HuH-7 (cell line): ENCODE measurements around the gene CORO1C.
"Not testable (repeated sequence)": the region's sequence is repeated elsewhere in the genome, so short reads cannot be mapped to it uniquely, and the experiment has no call there.

Source experiments
- DNase-seq: peaks from one replicate; pipeline ENCODE4 v3.0.0; 2011; ENCODE audit warnings: low spot score

CORO1C gene

GRCh38 chr12:108633081-108633533 is 98.2 kb downstream of the CORO1C start:
- DNase-seq: no peak

DNA sequence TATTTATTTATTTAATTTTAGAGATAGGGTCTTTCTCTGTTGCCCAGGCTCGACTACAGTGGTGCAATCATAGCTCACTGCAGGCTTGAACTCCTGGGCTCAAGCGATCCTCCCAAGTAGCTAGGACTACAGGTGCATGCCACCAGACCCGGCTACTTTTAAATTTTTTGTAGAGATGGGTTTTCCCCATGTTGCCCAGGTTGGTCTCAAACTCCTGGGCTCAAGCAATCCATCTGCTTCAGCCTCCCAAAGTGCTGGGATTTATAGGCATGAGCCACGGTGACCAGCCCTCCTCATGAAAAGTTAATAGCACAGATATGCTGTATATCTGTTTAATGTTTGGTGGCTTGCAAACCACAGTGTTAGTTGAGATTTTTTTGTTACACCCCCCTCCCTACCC is 100.1 kb downstream of the CORO1C start:
- not testable (repeated sequence) for DNase-seq

- no peak for DNase-seq
Observed at GRCh38 chr12:108630481-108631207, 100.7 kb downstream of the CORO1C start.

DNA sequence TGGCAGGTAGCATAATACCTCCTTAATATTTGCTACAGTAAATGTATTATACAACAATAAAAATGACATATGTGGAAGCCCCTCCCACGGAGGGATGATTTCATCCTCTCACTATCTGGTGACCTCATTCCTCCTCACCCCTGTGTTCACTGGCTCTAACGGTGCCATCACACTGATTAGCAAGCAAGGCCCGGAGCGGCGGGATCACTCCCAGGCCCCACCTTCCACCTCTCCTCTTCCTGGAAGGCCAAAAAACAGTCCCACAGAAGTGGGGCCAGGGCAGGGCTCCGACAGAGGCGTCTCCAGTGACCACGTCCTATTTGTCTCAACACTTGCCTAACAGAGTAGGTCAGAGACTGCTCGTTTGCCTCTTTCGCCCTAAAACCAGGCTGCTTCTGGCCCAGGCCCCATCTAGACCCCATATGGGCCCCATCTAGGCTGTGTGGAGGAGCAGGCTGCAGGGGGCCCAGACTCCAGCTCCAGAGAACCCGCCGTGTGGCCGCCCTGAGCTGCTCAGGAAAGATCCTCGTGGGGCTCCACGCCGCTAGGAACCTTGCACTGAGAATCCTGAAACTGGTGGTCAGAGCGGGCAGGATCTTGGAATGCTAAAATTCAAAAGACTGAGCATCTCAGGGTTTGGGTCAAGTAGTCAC is 101.4 kb downstream of the CORO1C start:
- no peak for DNase-seq

- DNase-seq: no peak
Observed at GRCh38 chr12:108629151-108629550, 102.2 kb downstream of the CORO1C start.

DNA sequence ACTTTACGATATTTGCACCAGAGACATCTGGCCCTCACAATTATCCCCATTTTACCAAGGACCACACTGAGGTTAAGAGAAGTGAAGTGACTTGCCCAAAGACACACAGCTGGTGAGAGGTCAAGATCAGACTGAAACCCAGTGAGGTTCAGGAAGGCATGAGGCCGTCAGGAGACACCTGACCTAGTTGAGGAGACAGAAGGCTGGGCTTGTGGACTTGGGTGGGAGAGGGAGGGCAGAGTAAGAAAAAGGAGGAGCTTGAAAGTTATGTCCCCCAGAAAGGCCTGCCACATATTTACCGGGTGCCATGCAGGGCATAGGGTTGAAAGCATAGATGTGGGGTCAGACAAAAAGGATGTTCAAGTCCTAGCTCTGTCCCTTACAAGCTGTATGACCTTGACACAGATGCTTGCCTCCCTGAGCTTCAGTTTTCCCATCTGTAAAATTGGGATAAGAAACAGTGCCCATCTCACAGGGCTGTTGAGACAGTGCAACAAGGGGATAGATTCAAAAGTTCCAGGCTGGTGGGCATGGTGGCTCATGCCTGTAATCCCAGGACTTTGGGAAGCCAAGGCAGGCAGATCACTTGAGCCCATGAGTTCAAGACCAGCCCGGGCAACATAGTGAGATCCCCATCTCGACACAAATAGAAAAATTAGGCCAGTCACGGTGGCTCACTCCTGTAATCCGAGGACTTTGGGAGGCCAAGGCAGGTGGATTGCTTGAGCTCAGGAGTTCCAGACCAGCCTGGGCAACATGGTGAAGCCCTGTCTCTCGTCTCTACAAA is 104.0 kb downstream of the CORO1C start:
- no peak for DNase-seq

- DNase-seq: no peak
Observed at GRCh38 chr12:108625228-108625627, 106.1 kb downstream of the CORO1C start.

DNA sequence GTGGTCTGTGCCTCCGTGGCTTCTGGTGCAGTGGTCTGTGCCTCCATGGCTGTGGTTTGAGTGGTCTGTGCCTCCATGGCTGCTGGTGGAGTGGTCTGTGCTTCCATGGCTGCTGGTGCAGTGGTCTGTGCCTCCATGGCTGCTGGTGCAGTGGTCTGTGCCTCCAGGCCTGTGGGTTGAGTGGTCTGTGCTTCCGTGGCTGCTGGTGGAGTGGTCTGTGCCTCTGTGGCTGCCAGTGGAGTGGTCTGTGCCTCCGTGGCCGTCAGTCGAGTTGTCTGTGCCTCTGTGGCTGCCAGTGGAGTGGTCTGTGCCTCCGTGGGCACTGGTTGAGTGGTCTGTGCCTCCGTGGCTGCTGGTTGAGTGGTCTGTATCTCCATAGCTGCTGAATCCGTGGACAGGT is 107.7 kb downstream of the CORO1C start:
- DNase-seq: no peak

GRCh38 chr12:108622921-108623514 is 108.3 kb downstream of the CORO1C start:
- no peak for DNase-seq

DNA sequence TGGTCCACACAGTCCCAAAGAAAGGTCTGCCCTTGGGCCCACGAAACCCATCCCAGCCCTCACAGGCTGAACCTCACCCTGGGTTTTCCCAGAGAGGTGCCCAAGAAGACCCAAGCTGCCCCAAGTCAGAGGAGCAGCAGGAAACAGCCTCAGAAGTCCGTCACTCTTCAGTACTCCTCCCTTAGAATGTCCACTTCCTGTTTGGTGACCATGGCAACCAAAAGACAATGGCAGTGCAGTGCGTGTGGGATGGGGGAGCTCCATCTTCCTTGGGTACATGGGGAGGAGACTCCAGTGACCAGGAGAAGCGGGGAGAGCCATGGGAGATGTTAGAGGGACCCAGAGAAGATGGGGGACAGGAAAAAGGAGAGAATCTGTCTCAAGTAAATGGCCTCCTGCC is 108.9 kb downstream of the CORO1C start:
- DNase-seq: no peak

DNA sequence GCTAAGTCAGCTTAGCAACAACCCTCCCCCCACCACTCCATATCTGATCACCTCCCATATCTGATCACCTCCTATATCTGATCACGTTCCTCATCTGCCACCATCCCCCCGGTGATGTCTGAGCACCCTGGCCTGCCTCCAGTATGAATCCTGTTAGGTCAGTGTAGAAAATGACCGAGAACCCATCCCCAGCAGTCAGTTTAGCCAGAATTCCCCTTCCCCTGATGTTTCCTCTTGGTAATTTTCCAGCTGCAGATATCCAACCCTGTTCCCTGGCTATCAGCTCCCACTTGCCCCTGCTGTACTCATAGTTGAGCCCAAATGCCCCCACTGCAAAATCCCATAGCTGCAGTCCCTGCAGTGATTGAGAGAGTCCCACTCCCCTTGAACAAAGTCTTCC is 110.2 kb downstream of the CORO1C start:
- DNase-seq: no peak

DNA sequence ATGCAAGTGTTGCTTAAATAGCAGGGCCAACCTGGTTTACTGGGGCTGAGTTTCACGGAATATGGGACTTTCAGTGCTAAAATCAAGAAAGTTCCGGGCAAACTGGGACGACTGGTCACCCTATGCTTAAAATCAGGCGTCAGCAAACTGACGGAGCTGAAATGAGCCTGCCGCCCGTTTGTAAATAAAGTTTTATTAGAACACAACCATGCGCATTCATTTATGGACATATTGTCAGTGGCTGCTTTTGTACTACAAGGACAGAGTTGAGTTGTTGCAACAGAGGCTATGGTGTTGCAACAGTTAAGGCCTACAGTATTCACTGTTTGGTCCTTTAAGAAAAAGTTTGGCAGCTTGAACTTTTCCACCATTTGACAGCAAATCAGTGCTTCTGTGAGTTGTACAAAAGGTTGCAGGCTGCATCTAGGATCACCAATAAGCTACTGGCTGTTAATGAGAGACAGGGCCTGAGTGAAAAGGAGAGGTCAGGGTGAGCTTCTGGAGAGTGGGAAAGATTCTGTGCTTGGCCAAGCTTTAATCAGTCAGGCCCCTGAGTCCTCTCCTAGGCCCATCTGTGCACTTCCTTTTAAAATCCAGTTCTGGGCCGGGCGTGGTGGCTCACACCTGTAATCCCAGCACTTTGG is 111.0 kb downstream of the CORO1C start:
- DNase-seq: no peak

GRCh38 chr12:108619369-108620160 is 111.8 kb downstream of the CORO1C start:
- no peak for DNase-seq

DNA sequence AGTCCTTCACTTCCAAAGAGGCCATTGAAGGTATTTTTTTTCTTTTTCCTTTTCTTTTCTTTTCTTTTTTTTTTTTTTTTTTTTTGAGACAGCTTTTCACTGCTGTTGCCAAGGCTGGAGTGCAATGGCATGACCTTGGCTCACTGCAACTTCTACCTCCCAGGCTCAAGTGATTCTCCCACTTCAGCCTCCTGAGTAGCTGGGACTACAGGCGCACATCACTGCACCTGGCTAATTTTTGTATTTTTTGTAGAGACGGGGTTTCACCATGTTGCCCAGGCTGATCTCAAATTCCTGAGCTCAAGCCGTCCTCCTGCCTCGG is 112.4 kb downstream of the CORO1C start:
- not testable (repeated sequence) for DNase-seq

DNA sequence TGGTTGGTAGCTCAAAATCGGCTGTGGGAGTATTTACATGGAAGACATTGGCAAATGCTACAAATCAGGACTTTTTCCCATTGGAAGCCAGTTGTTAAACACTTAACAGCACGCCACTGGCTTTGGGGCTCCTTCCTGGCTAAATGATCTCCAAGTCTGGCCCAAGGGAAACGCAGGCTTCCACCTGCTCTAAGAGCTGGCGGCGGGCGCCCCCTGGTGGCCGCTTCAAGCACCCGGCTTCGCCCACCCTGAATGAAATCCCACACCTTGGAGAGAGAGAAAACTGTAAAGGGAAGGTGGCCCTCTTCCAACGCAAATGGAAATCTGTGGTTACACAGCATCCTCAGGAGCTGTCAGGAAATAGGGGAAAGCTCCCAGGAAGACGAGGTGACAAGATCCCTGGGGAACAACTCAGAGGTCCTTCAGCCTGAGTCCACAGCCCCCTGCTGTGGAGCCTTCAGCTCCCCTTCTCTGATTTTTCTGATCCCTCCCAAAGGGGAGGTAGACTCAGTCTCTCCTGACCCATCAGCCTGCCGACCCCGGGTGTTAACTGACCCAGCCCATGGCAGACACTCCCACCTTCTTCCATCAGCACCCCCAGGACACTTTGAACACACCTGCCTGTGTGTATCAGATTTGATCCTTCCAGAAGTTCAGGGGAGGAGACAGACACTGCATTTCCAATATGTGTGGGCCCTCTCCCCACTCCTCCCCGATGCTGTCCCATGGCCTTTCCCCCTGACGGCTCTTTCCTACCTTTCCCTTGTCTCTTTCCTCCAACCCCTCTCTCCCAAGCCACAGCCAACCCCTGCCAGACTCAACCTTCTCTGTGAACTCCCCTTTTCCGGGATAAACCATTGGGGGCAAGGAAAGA is 113.0 kb downstream of the CORO1C start:
- DNase-seq: peak; percentile 86

- DNase-seq: no peak
Observed at GRCh38 chr12:108616941-108617858, 114.1 kb downstream of the CORO1C start.

- no peak for DNase-seq
Observed at GRCh38 chr12:108616359-108616758, 115.0 kb downstream of the CORO1C start.

DNA sequence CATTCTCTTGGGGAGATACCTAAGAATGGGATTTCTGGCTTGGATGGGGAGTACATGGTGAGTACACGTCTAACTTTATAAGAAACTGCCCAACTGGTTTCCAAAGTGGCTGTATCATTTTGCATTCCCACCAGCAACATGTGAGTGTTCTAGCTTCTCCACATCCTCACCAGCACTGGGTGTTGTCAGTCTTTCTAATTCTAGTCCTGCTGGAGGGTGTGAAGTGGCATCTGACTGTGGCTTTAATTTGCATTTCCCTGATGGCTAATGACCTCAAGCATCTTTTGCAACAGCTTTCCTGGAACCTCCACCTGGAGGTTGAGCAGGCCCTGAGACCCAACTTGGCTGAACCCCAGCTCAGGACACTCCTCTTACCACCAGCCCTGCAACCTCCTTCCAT is 115.4 kb downstream of the CORO1C start:
- DNase-seq: no peak

GRCh38 chr12:108614639-108615038 is 116.7 kb downstream of the CORO1C start:
- no peak for DNase-seq
